Right atrium auricular region (tissue), 2 donors: ENCODE measurements around the gene SPPL2A. TPM values are rescaled to one million over a fixed set of nuclear protein-coding genes. Genes with fewer than 3 reads are reported as not detected.

Experiments used
- DNase-seq: peaks from one replicate; pipeline ENCODE4 v3.0.0-alpha.2; 2019; ENCODE audit warnings: low spot score
- H3K27ac ChIP-seq, 2 donors: fragments of 200-600 bp; sonication (generic); 1 replicate in 1 of 2; 2 replicates in 1 of 2; pipeline ENCODE4 v1.5.1; 2016 to 2019
- H3K27me3 ChIP-seq, 2 donors: fragments of 200-600 bp; sonication (generic); one replicate each; pipeline versions ENCODE4 v1.5.1 to v1.6.0; 2017 to 2019
- H3K36me3 ChIP-seq: fragments of 200-600 bp; sonication (generic); one replicate; pipeline ENCODE4 v1.5.1; 2016
- H3K4me1 ChIP-seq, 2 donors: fragments of 200-600 bp; sonication (generic); one replicate each; pipeline versions ENCODE4 v1.5.1 to v1.6.0; 2017 to 2019
- H3K4me3 ChIP-seq, 2 donors: fragments of 200-600 bp; sonication (generic); 1 replicate in 1 of 2; 2 replicates in 1 of 2; pipeline ENCODE4 v1.5.1; 2017 to 2019; ENCODE audit warnings: mild to moderate bottlenecking in 1 of 2, moderate library complexity in 1 of 2
- H3K9me3 ChIP-seq, 2 donors: fragments of 200-600 bp; sonication (generic); one replicate each; pipeline ENCODE4 v1.5.1; 2019
- CTCF ChIP-seq, 2 donors: fragments of 200-600 bp; sonication (generic); IDR thresholded peaks; one replicate each; pipeline ENCODE4 v1.5.1; 2019; ENCODE audit warnings: antibody characterized with exemption in 2 of 2
- total RNA-seq, 2 donors: library from RNA; depleted of rRNA; stranded (reverse); fragments of >200 nt; gene quantifications; one replicate each; pipeline ENCODE4 v1.1.0, GENCODE V29; 2016

The SPPL2A gene
- total RNA-seq, 2 donors from 2014 or later, result 139 to 432 TPM

DNA sequence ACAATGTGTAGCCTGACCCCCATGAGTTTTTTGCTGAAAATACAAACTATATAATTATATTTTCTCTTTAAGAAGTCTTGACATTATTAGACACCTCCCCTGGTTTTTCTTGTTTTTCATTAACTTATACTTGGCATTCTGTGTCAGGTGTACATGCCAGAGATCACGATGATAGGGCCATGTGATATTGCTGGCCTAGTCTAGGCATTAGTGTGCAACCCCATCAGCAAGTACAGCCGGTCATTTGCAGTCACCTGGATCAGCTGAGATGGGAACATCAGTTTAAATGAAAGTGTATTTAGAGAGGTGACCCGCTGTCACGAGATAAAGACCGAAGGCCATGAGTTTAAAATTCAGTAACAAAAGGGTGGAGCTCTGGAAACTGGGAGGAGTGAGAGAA, 12.6 kb upstream of the SPPL2A start:
- H3K27me3 ChIP-seq, result no peaks in the 10 kb centered on the region
- H3K36me3 ChIP-seq, result no peaks in the 10 kb centered on the region
- H3K9me3 ChIP-seq, result no peaks in the 10 kb centered on the region
- H3K4me1 ChIP-seq, result peaks cover 0 to 5% of the 10 kb centered on the region in 2 donors
- no peak overlapping the region for H3K4me3 ChIP-seq
- TF ChIP-seq CTCF (IDR thresholded peaks at IDR 0.05), result no peak
- H3K27ac ChIP-seq, result no peak overlapping the region
- DNase-seq, result no peak

GRCh38 chr15:50777042-50777441, 11.5 kb upstream of the SPPL2A start:
- Histone ChIP-seq H3K36me3 (no peaks in the 10 kb centered on the region), H3K27ac (no peak overlapping the region), H3K27me3 (no peaks in the 10 kb centered on the region), H3K4me3 (no peak overlapping the region), H3K4me1 (peaks cover 0 to 5% of the 10 kb centered on the region in 2 donors), H3K9me3 (no peaks in the 10 kb centered on the region)
- DNase-seq, result no peak
- peak in 1 of 2 donors; percentile 29 for TF ChIP-seq CTCF (IDR thresholded peaks at IDR 0.05)

DNA sequence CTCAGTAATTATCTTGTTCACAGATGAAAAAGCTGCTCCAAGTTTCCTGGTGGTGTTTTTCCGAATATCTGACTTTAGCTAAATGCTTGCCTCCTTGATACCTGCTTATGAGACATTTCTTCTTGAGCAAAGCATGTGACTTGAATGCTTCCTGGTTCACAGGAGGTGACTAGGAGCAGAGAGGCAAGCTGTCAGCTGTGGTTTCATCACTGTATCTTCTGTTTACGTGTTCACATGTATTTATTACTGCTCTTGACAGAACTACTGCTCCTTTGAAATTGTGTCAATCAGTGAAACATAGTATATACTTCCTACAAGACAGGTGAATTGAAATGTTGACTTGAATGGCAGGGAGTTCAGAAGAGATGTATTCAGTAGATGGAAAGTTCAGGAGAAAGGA, 8.9 kb upstream of the SPPL2A start:
- H3K4me3 ChIP-seq, result no peak overlapping the region
- DNase-seq, result no peak
- no peak overlapping the region for H3K27ac ChIP-seq
- H3K4me1 ChIP-seq, result no peaks in the 10 kb centered on the region
- H3K36me3 ChIP-seq, result no peaks in the 10 kb centered on the region
- no peaks in the 10 kb centered on the region for H3K27me3 ChIP-seq
- H3K9me3 ChIP-seq, result no peaks in the 10 kb centered on the region
- TF ChIP-seq CTCF (IDR thresholded peaks at IDR 0.05), result no peak

DNA sequence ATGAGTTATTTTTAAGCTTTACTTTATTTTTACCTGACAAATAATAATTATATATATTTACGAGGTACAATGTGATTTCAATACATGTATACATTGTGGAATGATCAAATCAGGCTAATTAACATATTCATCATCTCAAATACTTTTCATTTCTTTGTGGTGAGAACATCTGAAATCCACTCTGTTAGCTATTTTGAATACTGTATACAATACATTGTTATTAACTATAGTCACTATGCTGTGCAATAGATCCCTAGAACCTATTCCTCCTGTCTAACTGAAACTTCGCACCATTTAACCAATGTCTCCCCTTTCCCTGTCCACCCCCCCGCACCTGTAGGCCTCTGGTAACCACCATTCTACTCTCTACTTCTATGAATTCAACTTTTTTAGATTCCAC, 7.9 kb upstream of the SPPL2A start:
- no peak for DNase-seq

DNA sequence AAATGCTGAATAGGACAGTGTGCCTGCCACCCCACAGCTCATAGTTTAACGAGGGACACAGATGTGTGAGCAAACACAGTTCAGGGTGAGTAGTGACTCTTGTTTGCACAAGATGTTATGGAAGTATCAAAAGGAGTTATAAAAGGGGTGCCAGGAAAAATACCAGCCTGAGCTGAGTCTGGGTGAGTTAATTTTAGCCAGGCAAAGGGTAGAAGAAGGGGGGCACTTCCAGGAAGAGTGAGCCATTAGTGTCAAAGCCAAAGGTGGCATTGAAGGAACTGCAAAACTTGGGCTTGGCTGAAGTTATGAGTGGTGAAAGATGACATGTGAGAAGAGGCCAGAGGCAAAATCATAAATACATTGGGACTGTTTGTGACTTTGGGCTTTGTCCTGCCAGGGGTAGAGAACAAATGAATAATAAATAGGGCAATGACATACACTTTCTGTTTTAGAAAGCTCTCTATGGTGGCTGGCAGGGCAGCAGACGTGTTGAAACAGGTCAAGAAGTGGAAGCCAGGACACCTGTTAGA, 1.9 kb upstream of the SPPL2A start:
- Histone ChIP-seq H3K4me3 (peak overlapping the region; percentile 24 to 36), H3K36me3 (no peaks in the 10 kb centered on the region), H3K27me3 (no peaks in the 10 kb centered on the region), H3K4me1 (peaks cover 0 to 29% of the 10 kb centered on the region in 2 donors), H3K9me3 (no peaks in the 10 kb centered on the region), H3K27ac (peak overlapping the region; percentile 98)
- DNase-seq, result no peak
- no peak for TF ChIP-seq CTCF (IDR thresholded peaks at IDR 0.05)

More for the DNA sequence above, 7.9 kb upstream of the SPPL2A start:
- no peak overlapping the region for H3K4me3 ChIP-seq
- no peak overlapping the region for H3K27ac ChIP-seq
- no peaks in the 10 kb centered on the region for H3K36me3 ChIP-seq
- peaks cover 0 to 4% of the 10 kb centered on the region in 2 donors for H3K4me1 ChIP-seq
- H3K9me3 ChIP-seq, result no peaks in the 10 kb centered on the region
- no peaks in the 10 kb centered on the region for H3K27me3 ChIP-seq
- TF ChIP-seq CTCF (IDR thresholded peaks at IDR 0.05), result no peak
